Measurements from ENCODE around the gene WDCP. TPM values are rescaled to one million over a fixed set of nuclear protein-coding genes. Genes with fewer than 3 reads are reported as not detected.
"Not testable (repeated sequence)": the region's sequence is repeated elsewhere in the genome, so short reads cannot be mapped to it uniquely, and the experiment has no call there.

The WDCP gene
- total and polyA plus RNA-seq, 2 donors (not counting 3 experiments of a cell fraction or from before 2014, with no cell fraction given) = 9.6 to 15.4 TPM

DNA sequence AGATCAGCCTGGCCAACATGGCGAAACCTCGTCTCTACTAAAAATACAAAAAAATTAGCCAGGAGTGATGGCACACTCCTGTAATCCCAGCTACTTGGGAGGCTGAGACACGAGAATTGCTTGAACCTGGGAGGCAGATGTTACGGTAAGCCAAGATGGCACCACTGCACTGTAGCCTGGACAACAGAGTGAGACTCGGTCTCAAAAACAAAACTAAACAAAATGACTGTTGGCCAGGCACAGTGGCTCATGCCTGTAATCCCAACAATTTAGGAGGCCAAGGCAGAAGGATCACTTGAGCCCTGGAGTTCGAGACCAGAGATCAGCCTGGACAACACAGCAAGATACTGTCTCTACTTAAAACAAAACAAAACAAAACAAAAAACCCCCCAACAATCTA lies 4.1 kb downstream of the WDCP start:
- not testable (repeated sequence) for FAIRE-seq

DNA sequence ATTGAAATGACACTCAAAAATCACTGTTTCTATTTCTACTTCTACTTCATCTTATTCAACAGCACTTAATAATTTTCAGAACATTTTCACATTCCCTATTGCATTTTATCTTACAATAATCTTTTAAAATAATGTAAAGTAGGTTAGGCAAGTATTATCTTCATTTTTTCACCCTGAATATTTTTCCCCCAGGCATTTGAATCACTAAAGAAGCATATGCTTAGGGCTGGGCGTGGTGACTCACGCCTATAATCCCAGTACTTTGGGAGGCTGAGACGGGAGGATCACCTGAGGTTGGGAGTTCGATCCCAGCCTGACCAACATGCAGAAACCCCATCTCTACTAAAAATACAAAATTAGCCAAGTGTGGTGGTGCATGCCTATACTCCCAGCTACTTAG lies 6.7 kb downstream of the WDCP start:
- no peaks in the 10 kb centered on the region for H4K20me1 ChIP-seq (replicated peaks; ENCODE audit: control insufficient read depth, extremely low read depth, insufficient read depth, low read length)
- H2AFZ ChIP-seq (ENCODE audit: low read depth, low read length) = no peak overlapping the region
- no peak for DNase-seq (ENCODE audit: low read depth, low spot score)
- no peak overlapping the region for H3K27ac ChIP-seq (ENCODE audit: insufficient read depth, low read depth, low read length)
- H3K27me3 ChIP-seq (ENCODE audit: control insufficient read depth in 2 of 2, insufficient read depth in 2 of 2, low read length in 2 of 2) = no peaks in the 10 kb centered on the region
- H3K4me1 ChIP-seq (ENCODE audit: control insufficient read depth, extremely low read depth, insufficient read depth, low read length) = no peaks in the 10 kb centered on the region
- H3K9me1 ChIP-seq (replicated peaks; ENCODE audit: control insufficient read depth, extremely low read depth, insufficient read depth, low read length) = no peaks in the 10 kb centered on the region
- peaks cover 29% of the 10 kb centered on the region for H3K79me2 ChIP-seq (ENCODE audit: control insufficient read depth, insufficient read depth, low read length)
- no peak overlapping the region for H3K4me3 ChIP-seq (replicated peaks in 1 of 3; ENCODE audit: insufficient read depth in 1 of 3, low read depth in 1 of 3, low read length in 3 of 3)
- no peaks in the 10 kb centered on the region for H3K9me3 ChIP-seq (replicated peaks; ENCODE audit: control insufficient read depth, insufficient read depth, low read length)
- dilution Hi-C loops (cut with MboI; ENCODE audit: extremely low pct_ligation_motif_present, low sequenced_read_pairs) = no loop called here
- peaks cover 7 to 12% of the 10 kb centered on the region in 2 experiments for H3K36me3 ChIP-seq (ENCODE audit: control insufficient read depth in 2 of 2, extremely low read depth in 1 of 2, insufficient read depth in 2 of 2, low read length in 2 of 2)
- H3K9ac ChIP-seq (replicated peaks; ENCODE audit: extremely low read depth, insufficient read depth, low read length) = no peak overlapping the region
- intact Hi-C loops (cut with micrococcal nuclease) = no loop called here
- no peak overlapping the region for H3K4me2 ChIP-seq (ENCODE audit: insufficient read depth, low read length)
- ChIA-PET POLR2A (no interaction called here), CTCF (no interaction called here)
- no TSS peak for BruUV-seq (replicated peaks)
- TF ChIP-seq, protein P1, sequence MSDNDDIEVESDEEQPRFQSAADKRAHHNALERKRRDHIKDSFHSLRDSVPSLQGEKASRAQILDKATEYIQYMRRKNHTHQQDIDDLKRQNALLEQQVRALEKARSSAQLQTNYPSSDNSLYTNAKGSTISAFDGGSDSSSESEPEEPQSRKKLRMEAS (IDR thresholded peaks at IDR 0.05; ENCODE audit: insufficient read depth, insufficient read length) = no peak
- TF ChIP-seq EZH2 (IDR thresholded peaks at IDR 0.05; ENCODE audit: borderline replicate concordance, low read depth, low read length, severe bottlenecking) (no peak), CTCF (IDR thresholded peaks at IDR 0.05; ENCODE audit: extremely low read depth in 1 of 2, insufficient read depth in 1 of 2, low read depth in 1 of 2, low read length in 2 of 2) (no peak), FOS (IDR thresholded peaks at IDR 0.05; ENCODE audit: borderline replicate concordance, insufficient read depth, low read length) (no peak), JUN (IDR thresholded peaks at IDR 0.05; ENCODE audit: borderline replicate concordance, insufficient read depth, insufficient read length, low read depth) (no peak), POLR2A (IDR thresholded peaks at IDR 0.05; ENCODE audit: low read depth, low read length) (no peak), POLR2AphosphoS5 (IDR thresholded peaks at IDR 0.05; ENCODE audit: insufficient read depth, low read depth, low read length) (no peak), GATA2 (IDR thresholded peaks at IDR 0.05; ENCODE audit: insufficient read depth, insufficient read length, low read depth, low read length) (no peak), MYC (IDR thresholded peaks at IDR 0.05; ENCODE audit: low read depth, low read length) (no peak)
- FAIRE-seq = no peak

More for the DNA sequence above, 4.1 kb downstream of the WDCP start:
- POLR2A ChIA-PET; H3K4me3 ChIP-seq (replicated peaks in 1 of 3; ENCODE audit: insufficient read depth in 1 of 3, low read depth in 1 of 3, low read length in 3 of 3); H3K4me1 ChIP-seq (ENCODE audit: control insufficient read depth, extremely low read depth, insufficient read depth, low read length); H3K27ac ChIP-seq (ENCODE audit: insufficient read depth, low read depth, low read length); H3K9me3 ChIP-seq (replicated peaks; ENCODE audit: control insufficient read depth, insufficient read depth, low read length); CTCF ChIA-PET; H2AFZ ChIP-seq (ENCODE audit: low read depth, low read length); dilution Hi-C loops (cut with MboI; ENCODE audit: extremely low pct_ligation_motif_present, low sequenced_read_pairs); H3K9ac ChIP-seq (replicated peaks; ENCODE audit: extremely low read depth, insufficient read depth, low read length); H3K27me3 ChIP-seq (ENCODE audit: control insufficient read depth in 2 of 2, insufficient read depth in 2 of 2, low read length in 2 of 2); BruUV-seq (replicated peaks); intact Hi-C loops (cut with micrococcal nuclease); H3K9me1 ChIP-seq (replicated peaks; ENCODE audit: control insufficient read depth, extremely low read depth, insufficient read depth, low read length); DNase-seq (ENCODE audit: low read depth, low spot score); H4K20me1 ChIP-seq (replicated peaks; ENCODE audit: control insufficient read depth, extremely low read depth, insufficient read depth, low read length); H3K36me3 ChIP-seq (ENCODE audit: control insufficient read depth in 2 of 2, extremely low read depth in 1 of 2, insufficient read depth in 2 of 2, low read length in 2 of 2); H3K4me2 ChIP-seq (ENCODE audit: insufficient read depth, low read length): not testable (repeated sequence)
- peaks cover 24% of the 10 kb centered on the region for H3K79me2 ChIP-seq (ENCODE audit: control insufficient read depth, insufficient read depth, low read length)
